Renal cortical epithelial cell (primary cell): ENCODE results near the gene TEX261. TPM values are rescaled to one million over a fixed set of nuclear protein-coding genes. Genes with fewer than 3 reads are reported as not detected.
"Not testable (repeated sequence)": the region's sequence is repeated elsewhere in the genome, so short reads cannot be mapped to it uniquely, and the experiment has no call there.

Experiments
- DNase-seq: peaks from one replicate; pipeline ENCODE4 v3.0.0-alpha.2; 2011; ENCODE audit warnings: low read depth
- total RNA-seq: library from RNA; depleted of rRNA; stranded (reverse); fragments of >200 nt; gene quantifications from 2 replicates; pipeline ENCODE4 v1.2.3, GENCODE V29; 2014

TEX261 gene
- total RNA-seq, 1 donor from 2014 or later = 40.7 TPM

- DNase-seq = peak; percentile 35
Observed at GRCh38 chr2:71000780-71001591, 6.3 kb upstream of the TEX261 start.

GRCh38 chr2:70999931-71000330 is 5.3 kb upstream of the TEX261 start:
- DNase-seq = not testable (repeated sequence)

- DNase-seq = no peak
Observed at GRCh38 chr2:70999362-70999761, 4.7 kb upstream of the TEX261 start.

GRCh38 chr2:70998885-70999284 is 4.2 kb upstream of the TEX261 start:
- DNase-seq = not testable (repeated sequence)

- DNase-seq = peak; percentile 52
Observed at GRCh38 chr2:70995426-70995729, 705 bp upstream of the TEX261 start.

- DNase-seq = no peak
Observed at GRCh38 chr2:70994009-70994698, 519 bp downstream of the TEX261 start.

GRCh38 chr2:70992945-70993853 is 1.5 kb downstream of the TEX261 start:
- DNase-seq = no peak

DNA sequence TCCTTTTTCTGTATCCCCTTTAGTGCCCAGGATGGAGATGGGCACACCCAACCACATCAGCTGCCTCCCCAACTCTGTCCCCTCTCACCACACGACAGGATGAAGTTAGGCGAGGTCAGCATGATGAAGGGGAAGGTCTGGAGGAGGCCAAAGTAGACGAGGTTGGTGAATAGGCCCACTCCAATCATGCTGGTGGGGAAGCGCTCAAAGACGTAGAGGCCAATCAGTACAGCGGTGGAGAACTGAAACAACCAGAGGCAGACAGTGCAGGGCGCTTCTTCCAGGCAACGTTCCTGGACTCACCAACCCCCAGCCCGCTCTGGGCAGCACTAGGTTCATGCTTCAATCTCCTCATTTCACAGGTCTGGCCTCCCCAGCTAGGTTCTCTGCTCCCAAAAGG is 2.9 kb downstream of the TEX261 start:
- DNase-seq = no peak

DNA sequence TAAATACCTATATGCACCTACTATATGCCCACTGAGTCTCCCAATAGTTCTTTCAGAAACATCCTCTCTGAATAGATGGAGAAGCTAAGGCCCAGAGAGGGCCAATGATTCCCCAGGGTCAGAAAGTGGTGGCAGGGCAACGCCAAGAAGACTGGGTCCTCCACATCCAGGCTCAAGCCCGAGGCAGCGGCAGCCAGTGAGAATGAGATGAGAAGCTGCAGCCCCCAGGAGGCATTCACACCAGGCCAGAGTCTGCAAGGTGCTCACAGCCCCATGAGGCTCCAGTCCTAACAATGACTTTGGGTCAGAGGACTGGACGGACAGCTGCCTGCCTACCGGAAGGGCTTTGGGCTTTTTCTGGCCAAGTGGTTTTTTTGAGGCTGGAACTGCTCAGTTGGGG is 3.5 kb downstream of the TEX261 start:
- no peak for DNase-seq

- DNase-seq = no peak
Observed at GRCh38 chr2:70990216-70990615, 4.5 kb downstream of the TEX261 start.

- no peak for DNase-seq
Observed at GRCh38 chr2:70988726-70989648, 5.7 kb downstream of the TEX261 start.

- DNase-seq = no peak
Observed at GRCh38 chr2:70988151-70988550, 6.5 kb downstream of the TEX261 start.

- no peak for DNase-seq
Observed at GRCh38 chr2:70987386-70987785, 7.3 kb downstream of the TEX261 start.

- no peak for DNase-seq
Observed at GRCh38 chr2:70986499-70987189, 8.0 kb downstream of the TEX261 start.

DNA sequence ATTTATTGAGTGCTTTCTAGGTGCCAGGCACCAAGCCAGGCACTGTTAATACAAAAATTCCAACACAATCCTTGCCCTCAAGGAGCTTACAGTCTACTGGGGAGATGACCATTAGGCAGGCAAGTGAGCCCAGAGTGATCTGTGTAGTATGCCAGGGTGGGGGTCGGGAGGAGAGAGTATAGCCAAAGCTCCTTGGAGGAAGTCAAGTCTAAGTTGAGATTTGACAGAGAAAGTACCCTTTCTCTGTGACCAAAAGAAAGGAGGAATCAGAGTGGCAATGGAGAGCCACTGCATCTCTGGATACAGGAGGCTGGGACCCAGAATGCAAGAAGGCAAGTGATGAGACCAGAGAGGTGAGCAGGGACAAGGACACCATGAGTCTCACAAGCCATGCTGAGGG is 8.7 kb downstream of the TEX261 start:
- DNase-seq = no peak

- DNase-seq = no peak
Observed at GRCh38 chr2:70985283-70985688, 9.4 kb downstream of the TEX261 start.

GRCh38 chr2:70984576-70985282 is 9.9 kb downstream of the TEX261 start:
- no peak for DNase-seq

- DNase-seq = no peak
Observed at GRCh38 chr2:70984228-70984575, 10.5 kb downstream of the TEX261 start.

DNA sequence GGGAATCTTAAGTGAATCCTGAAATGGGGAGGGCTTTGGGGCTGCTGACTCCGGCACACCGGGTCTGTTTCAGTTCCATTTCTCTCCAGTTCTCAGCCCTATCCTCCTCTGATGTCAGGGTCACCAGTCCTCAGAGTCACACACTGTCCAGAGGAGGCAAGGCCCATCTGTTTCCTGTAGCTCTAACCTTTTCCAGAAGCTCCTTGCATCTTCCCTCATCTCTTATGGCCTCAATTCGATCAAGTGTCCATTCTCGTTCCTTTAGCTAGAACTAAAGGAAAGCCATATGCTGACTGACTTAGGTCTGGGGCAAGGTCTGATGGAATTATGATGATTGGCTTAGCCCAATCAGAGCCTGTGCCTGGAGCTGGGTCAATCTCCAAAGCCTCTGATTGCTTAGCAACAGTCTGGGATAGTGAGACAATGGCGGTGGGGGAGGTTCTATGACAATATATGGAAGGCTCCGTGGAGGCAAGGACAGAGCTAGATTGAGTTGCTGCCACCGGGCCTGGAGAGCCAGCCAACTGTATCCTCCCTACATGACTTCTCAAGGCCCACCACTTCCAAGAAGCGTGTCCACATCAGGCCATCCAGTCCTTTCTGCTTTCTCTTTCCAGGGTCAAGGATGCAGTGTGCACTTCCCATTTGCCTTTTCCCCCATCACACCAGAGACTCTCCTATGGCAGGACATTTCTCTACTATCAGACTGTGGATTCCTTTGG is 11.0 kb downstream of the TEX261 start:
- no peak for DNase-seq
